H9 (cell line): ENCODE data around the gene DIPK1B. TPM values are rescaled to one million over a fixed set of nuclear protein-coding genes. Genes with fewer than 3 reads are reported as not detected.

Experiments used
- DNase-seq: peaks from one replicate; pipeline ENCODE4 v3.0.0-alpha.2; 2017
- H2AFZ ChIP-seq: one replicate; pipeline ENCODE4 v1.6.1; 2013; ENCODE audit warnings: mild to moderate bottlenecking, low read length, control low read depth, moderate library complexity
- H2AK5ac ChIP-seq: 2 replicates; pipeline ENCODE4 v1.6.1; 2013; ENCODE audit warnings: low read length, control low read depth, mixed read lengths; ENCODE audit not compliant: insufficient read length
- H2BK120ac ChIP-seq: one replicate; pipeline ENCODE4 v1.6.1; 2013; ENCODE audit warnings: low read depth, mild to moderate bottlenecking, low read length, control low read depth, inconsistent platforms; ENCODE audit not compliant: poor library complexity, severe bottlenecking
- H2BK12ac ChIP-seq: 2 replicates; pipeline ENCODE4 v1.6.1; 2013; ENCODE audit warnings: low read length, control low read depth, mixed read lengths, low read depth; ENCODE audit not compliant: insufficient read length
- H2BK15ac ChIP-seq: 2 replicates; pipeline ENCODE4 v1.6.1; 2013; ENCODE audit warnings: low read depth, low read length, control low read depth
- H2BK20ac ChIP-seq: one replicate; pipeline ENCODE4 v1.6.1; 2013; ENCODE audit warnings: low read depth, mild to moderate bottlenecking, low read length, control low read depth, inconsistent platforms; ENCODE audit not compliant: poor library complexity, severe bottlenecking
- H2BK5ac ChIP-seq: 2 replicates; pipeline ENCODE4 v1.6.1; 2013; ENCODE audit warnings: low read length, control low read depth, mixed read lengths; ENCODE audit not compliant: insufficient read length
- H3K14ac ChIP-seq: 2 replicates; pipeline ENCODE4 v1.6.1; 2013; ENCODE audit warnings: low read length, control low read depth; ENCODE audit not compliant: insufficient read depth
- H3K18ac ChIP-seq: 2 replicates; pipeline ENCODE4 v1.6.1; 2013; ENCODE audit warnings: low read depth, mild to moderate bottlenecking, mixed read lengths, low read length, control low read depth; ENCODE audit not compliant: insufficient read length
- H3K23ac ChIP-seq: 2 replicates; pipeline ENCODE4 v1.6.1; 2013; ENCODE audit warnings: low read length, control low read depth, mixed read lengths, low read depth; ENCODE audit not compliant: insufficient read length
- H3K23me2 ChIP-seq: 2 replicates; pipeline ENCODE4 v1.6.1; 2013; ENCODE audit warnings: low read depth, mild to moderate bottlenecking, mixed read lengths, low read length, control low read depth; ENCODE audit not compliant: insufficient read length, poor library complexity, severe bottlenecking
- H3K27ac ChIP-seq: 2 replicates; pipeline ENCODE4 v1.5.1; 2013; ENCODE audit warnings: low read length, control low read depth, mixed read lengths, low read depth; ENCODE audit not compliant: insufficient read length
- H3K27me3 ChIP-seq: 2 replicates; pipeline ENCODE4 v1.6.1; 2013; ENCODE audit warnings: low read length, control low read depth, inconsistent platforms; ENCODE audit not compliant: insufficient read depth
- H3K4ac ChIP-seq: 2 replicates; pipeline ENCODE4 v1.6.1; 2013; ENCODE audit warnings: low read depth, mild to moderate bottlenecking, control low read depth, inconsistent platforms, low read length, moderate library complexity
- H3K4me1 ChIP-seq: 2 replicates; pipeline ENCODE4 v1.6.1; 2013; ENCODE audit warnings: low read length, control low read depth, inconsistent platforms; ENCODE audit not compliant: insufficient read depth
- H3K4me2 ChIP-seq: 2 replicates; pipeline ENCODE4 v1.6.1; 2013; ENCODE audit warnings: low read length, control low read depth, mixed read lengths; ENCODE audit not compliant: insufficient read length, insufficient read depth
- H3K56ac ChIP-seq: 2 replicates; pipeline ENCODE4 v1.6.1; 2013; ENCODE audit warnings: low read depth, mild to moderate bottlenecking, mixed read lengths, low read length, control low read depth; ENCODE audit not compliant: insufficient read length
- H3K79me1 ChIP-seq: 2 replicates; pipeline ENCODE4 v1.6.1; 2013; ENCODE audit warnings: low read depth, mild to moderate bottlenecking, moderate library complexity, low read length, control low read depth, inconsistent platforms; ENCODE audit not compliant: insufficient read depth, poor library complexity, severe bottlenecking
- H3K79me2 ChIP-seq: 2 replicates; pipeline ENCODE4 v1.6.1; 2013; ENCODE audit warnings: low read length, control low read depth, inconsistent platforms; ENCODE audit not compliant: insufficient read depth
- H3K9ac ChIP-seq: 2 replicates; pipeline ENCODE4 v1.6.1; 2013; ENCODE audit warnings: low read length, control low read depth, mixed read lengths; ENCODE audit not compliant: insufficient read length; ENCODE audit errors: extremely low read depth
- H3K9me3 ChIP-seq: one replicate; pipeline ENCODE4 v1.6.1; 2013; ENCODE audit warnings: low read depth, low read length, inconsistent platforms; ENCODE audit not compliant: control insufficient read depth
- H3T11ph ChIP-seq: one replicate; pipeline ENCODE4 v1.6.1; 2013; ENCODE audit warnings: mild to moderate bottlenecking, low read length, control low read depth, inconsistent platforms
- H4K20me1 ChIP-seq: one replicate; pipeline ENCODE4 v1.6.1; 2013; ENCODE audit not compliant: control insufficient read depth, insufficient read length, insufficient read depth
- H4K5ac ChIP-seq: 2 replicates; pipeline ENCODE4 v1.6.1; 2013; ENCODE audit warnings: low read depth, mild to moderate bottlenecking, mixed read lengths, low read length, control low read depth; ENCODE audit not compliant: insufficient read length
- H4K8ac ChIP-seq: replicated peaks from 2 replicates; pipeline ENCODE4 v1.6.1; 2013; ENCODE audit warnings: low read length, control low read depth, mixed read lengths, low read depth; ENCODE audit not compliant: insufficient read length
- H4K91ac ChIP-seq: 2 replicates; pipeline ENCODE4 v1.6.1; 2013; ENCODE audit warnings: low read depth, mild to moderate bottlenecking, moderate library complexity, mixed read lengths, low read length, control low read depth; ENCODE audit not compliant: insufficient read length
- H3K27ac Mint-ChIP-seq, 3 experiments: 2 replicates in 2 of 3; 3 replicates in 1 of 3; pipeline ENCODE4 v1.8.0; 2020 to 2021; ENCODE audit warnings: mixed read lengths in 3 of 3, mild to moderate bottlenecking in 1 of 3, moderate library complexity in 1 of 3
- H3K27me3 Mint-ChIP-seq: 2 replicates; pipeline ENCODE4 v1.8.0; 2021; ENCODE audit warnings: low read depth, mild to moderate bottlenecking, moderate library complexity, mixed read lengths
- H3K36me3 Mint-ChIP-seq, 3 experiments: 2 replicates in 2 of 3; 3 replicates in 1 of 3; pipeline ENCODE4 v1.8.0; 2020 to 2021; ENCODE audit warnings: low read depth in 3 of 3, mixed read lengths in 3 of 3; ENCODE audit not compliant: insufficient read depth in 1 of 3
- H3K4me1 Mint-ChIP-seq, 2 experiments: 2 replicates each; pipeline ENCODE4 v1.8.0; 2020; ENCODE audit warnings: mixed read lengths in 2 of 2
- H3K4me3 Mint-ChIP-seq, 2 experiments: 2 replicates in 1 of 2; 3 replicates in 1 of 2; pipeline ENCODE4 v1.8.0; 2020 to 2021; ENCODE audit warnings: mild to moderate bottlenecking in 2 of 2, mixed read lengths in 2 of 2, moderate library complexity in 1 of 2
- H3K9me3 Mint-ChIP-seq, 2 experiments: 2 replicates in 1 of 2; 3 replicates in 1 of 2; pipeline ENCODE4 v1.8.0; 2020; ENCODE audit warnings: mild to moderate bottlenecking in 2 of 2, mixed read lengths in 2 of 2, moderate library complexity in 1 of 2
- WGBS: extraction: QIAGEN DNeasy Blood & Tissue Kit; methylation state at CpG from one replicate; pipeline ENCODE4 v1.1.7; 2013; ENCODE audit warnings: missing lambda C conversion rate, low lambda C conversion rate, mixed read lengths; ENCODE audit not compliant: insufficient read length; ENCODE audit errors: extremely low coverage; 5-methylcytosine and 5-hydroxymethylcytosine counted together
- total RNA-seq: library from RNA; stranded (reverse); gene quantifications from 2 replicates; pipeline ENCODE4 v1.2.1, GENCODE V29; 2021
- TF ChIP-seq, protein P1 (sequence below): fragments of 200-600 bp; sonication (generic); conservative IDR thresholded peaks from 3 replicates; pipeline ENCODE4 v1.8.0; 2021; ENCODE audit warnings: antibody characterized with exemption, mild to moderate bottlenecking

Gene DIPK1B
- total RNA-seq, 1 experiment from 2014 or later, result 40.3 TPM

DNA sequence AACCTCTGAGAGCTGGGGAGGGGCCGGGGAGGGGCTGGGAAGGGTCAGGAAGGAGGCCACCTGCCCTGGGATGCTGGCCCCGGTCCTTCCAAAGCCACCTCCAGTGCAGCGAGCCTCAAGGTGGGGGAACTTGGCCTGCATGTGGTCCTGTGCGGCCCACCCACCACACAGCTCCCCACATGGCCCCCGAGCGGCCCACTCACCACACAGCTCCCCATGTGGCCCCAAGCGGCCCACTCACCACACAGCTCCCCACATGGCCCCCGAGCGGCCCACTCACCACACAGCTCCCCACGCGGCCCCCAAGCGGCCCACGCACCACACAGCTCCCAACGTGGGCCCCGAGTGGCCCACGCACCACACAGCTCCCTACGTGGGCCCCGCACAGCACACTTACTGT, 32.4 kb downstream of the DIPK1B start:
- H3T11ph ChIP-seq, result no peak overlapping the region
- H3K18ac ChIP-seq, result no peak overlapping the region
- TF ChIP-seq, protein P1, sequence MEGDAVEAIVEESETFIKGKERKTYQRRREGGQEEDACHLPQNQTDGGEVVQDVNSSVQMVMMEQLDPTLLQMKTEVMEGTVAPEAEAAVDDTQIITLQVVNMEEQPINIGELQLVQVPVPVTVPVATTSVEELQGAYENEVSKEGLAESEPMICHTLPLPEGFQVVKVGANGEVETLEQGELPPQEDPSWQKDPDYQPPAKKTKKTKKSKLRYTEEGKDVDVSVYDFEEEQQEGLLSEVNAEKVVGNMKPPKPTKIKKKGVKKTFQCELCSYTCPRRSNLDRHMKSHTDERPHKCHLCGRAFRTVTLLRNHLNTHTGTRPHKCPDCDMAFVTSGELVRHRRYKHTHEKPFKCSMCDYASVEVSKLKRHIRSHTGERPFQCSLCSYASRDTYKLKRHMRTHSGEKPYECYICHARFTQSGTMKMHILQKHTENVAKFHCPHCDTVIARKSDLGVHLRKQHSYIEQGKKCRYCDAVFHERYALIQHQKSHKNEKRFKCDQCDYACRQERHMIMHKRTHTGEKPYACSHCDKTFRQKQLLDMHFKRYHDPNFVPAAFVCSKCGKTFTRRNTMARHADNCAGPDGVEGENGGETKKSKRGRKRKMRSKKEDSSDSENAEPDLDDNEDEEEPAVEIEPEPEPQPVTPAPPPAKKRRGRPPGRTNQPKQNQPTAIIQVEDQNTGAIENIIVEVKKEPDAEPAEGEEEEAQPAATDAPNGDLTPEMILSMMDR, result no peak
- H3K9ac ChIP-seq, result no peak overlapping the region
- no peaks in the 10 kb centered on the region for H3K4me1 ChIP-seq
- no peak overlapping the region for H3K4me2 ChIP-seq
- Mint-ChIP-seq H3K27ac (no peak overlapping the region), H3K9me3 (no peaks in the 10 kb centered on the region), H3K36me3 (no peaks in the 10 kb centered on the region), H3K4me3 (no peak overlapping the region), H3K27me3 (0 out of 2 replicates have a peak, but pooled peaks cover 1% of the 10 kb centered on the region), H3K4me1 (peaks cover 0 to 16% of the 10 kb centered on the region in 2 experiments; a peak in 1 of 4 replicates)
- no peak overlapping the region for H3K14ac ChIP-seq
- H2AFZ ChIP-seq, result no peak overlapping the region
- no peak overlapping the region for H4K8ac ChIP-seq
- H4K20me1 ChIP-seq, result no peaks in the 10 kb centered on the region
- H3K27ac ChIP-seq, result no peak overlapping the region
- no peak overlapping the region for H2BK12ac ChIP-seq
- H3K79me1 ChIP-seq, result no peaks in the 10 kb centered on the region
- H3K23me2 ChIP-seq, result peaks cover 3% of the 10 kb centered on the region
- no peaks in the 10 kb centered on the region for H3K9me3 ChIP-seq
- no peak for DNase-seq
- no peaks in the 10 kb centered on the region for H3K27me3 ChIP-seq
- H4K91ac ChIP-seq, result no peak overlapping the region
- no peak overlapping the region for H2BK120ac ChIP-seq
- no peak overlapping the region for H2BK20ac ChIP-seq
- H3K23ac ChIP-seq, result no peak overlapping the region
- H2BK15ac ChIP-seq, result no peak overlapping the region
- H2AK5ac ChIP-seq, result no peak overlapping the region
- H3K4ac ChIP-seq, result no peak overlapping the region
- no peaks in the 10 kb centered on the region for H3K79me2 ChIP-seq
- no CpG with 5 or more reads among the region's 18 CpGs for WGBS
- H2BK5ac ChIP-seq, result no peak overlapping the region
- no peak overlapping the region for H3K56ac ChIP-seq
- no peak overlapping the region for H4K5ac ChIP-seq
